Liver (tissue), 3 donors: ENCODE measurements around the gene ADCYAP1R1.

Source experiments
- ATF3 ChIP-seq: IDR thresholded peaks from 2 replicates; pipeline ENCODE4 v1.6.1; 2016; ENCODE audit warnings: antibody characterized with exemption
- CTCF ChIP-seq: fragments of 150-350 bp; IDR thresholded peaks from 2 replicates; pipeline ENCODE4 v1.5.1; 2017; ENCODE audit warnings: improper control_type of control experiment, low read depth, low read length; ENCODE audit not compliant: missing input control
- EGR1 ChIP-seq, 2 donors: IDR thresholded peaks; 2 replicates each; pipeline ENCODE4 v1.6.1; 2016 to 2018; ENCODE audit warnings: antibody characterized with exemption in 2 of 2, low read depth in 2 of 2
- FOXA1 ChIP-seq: IDR thresholded peaks from 2 replicates; pipeline ENCODE4 v1.6.1; 2016; ENCODE audit warnings: antibody characterized with exemption
- GABPA ChIP-seq, 2 donors: IDR thresholded peaks in 1 of 2; conservative IDR thresholded peaks in 1 of 2; 2 replicates each; pipeline ENCODE4 v1.6.1; 2016; ENCODE audit warnings: antibody characterized with exemption in 2 of 2, mild to moderate bottlenecking in 1 of 2, moderate library complexity in 1 of 2
- HNF4A ChIP-seq, 2 donors: conservative IDR thresholded peaks; 2 replicates each; pipeline ENCODE4 v1.6.1; 2016; ENCODE audit warnings: antibody characterized with exemption in 2 of 2, mild to moderate bottlenecking in 2 of 2
- JUND ChIP-seq, 2 donors: IDR thresholded peaks; 2 replicates each; pipeline ENCODE4 v1.6.1; 2016; ENCODE audit warnings: antibody characterized with exemption in 2 of 2
- MAX ChIP-seq: IDR thresholded peaks from 2 replicates; pipeline ENCODE4 v1.6.1; 2016; ENCODE audit warnings: antibody characterized with exemption
- RAD21 ChIP-seq, 2 donors: IDR thresholded peaks; 2 replicates each; pipeline ENCODE4 v1.6.1; 2016; ENCODE audit warnings: antibody characterized with exemption in 2 of 2, mild to moderate bottlenecking in 2 of 2
- REST ChIP-seq: IDR thresholded peaks from 2 replicates; pipeline ENCODE4 v1.6.1; 2016; ENCODE audit warnings: antibody characterized with exemption, mild to moderate bottlenecking
- TAF1 ChIP-seq: conservative IDR thresholded peaks from 2 replicates; pipeline ENCODE4 v1.6.1; 2016; ENCODE audit warnings: antibody characterized with exemption, mild to moderate bottlenecking
- YY1 ChIP-seq: IDR thresholded peaks from 2 replicates; pipeline ENCODE4 v1.6.1; 2016; ENCODE audit warnings: antibody characterized with exemption, mild to moderate bottlenecking
- ZBTB33 ChIP-seq: IDR thresholded peaks from 2 replicates; pipeline ENCODE4 v1.6.1; 2016; ENCODE audit warnings: antibody characterized with exemption
- donor health status: healthy.
- donor health status: healthy.

- TF ChIP-seq CTCF (no peak), TAF1 (no peak), HNF4A (conservative IDR thresholded peaks at IDR 0.05) (no peak), MAX (no peak), REST (no peak), RAD21 (IDR thresholded peaks at IDR 0.05) (no peak), GABPA (IDR thresholded peaks at IDR 0.05 in 1 of 2, conservative IDR thresholded peaks at IDR 0.05 in 1 of 2) (no peak), YY1 (no peak), JUND (IDR thresholded peaks at IDR 0.05) (no peak), FOXA1 (no peak), EGR1 (IDR thresholded peaks at IDR 0.05; ENCODE audit: low read depth in 2 of 2) (no peak), ZBTB33 (no peak), ATF3 (no peak)
These were observed 9.0 kb upstream of the ADCYAP1R1 start for GRCh38 chr7:31043051-31043471.
